Measurements from ENCODE around the gene EIF2S1. TPM values are rescaled to one million over a fixed set of nuclear protein-coding genes. Genes with fewer than 3 reads are reported as not detected.

EIF2S1 gene
- total RNA-seq, 1 experiment from 2014 or later = 116 TPM

DNA sequence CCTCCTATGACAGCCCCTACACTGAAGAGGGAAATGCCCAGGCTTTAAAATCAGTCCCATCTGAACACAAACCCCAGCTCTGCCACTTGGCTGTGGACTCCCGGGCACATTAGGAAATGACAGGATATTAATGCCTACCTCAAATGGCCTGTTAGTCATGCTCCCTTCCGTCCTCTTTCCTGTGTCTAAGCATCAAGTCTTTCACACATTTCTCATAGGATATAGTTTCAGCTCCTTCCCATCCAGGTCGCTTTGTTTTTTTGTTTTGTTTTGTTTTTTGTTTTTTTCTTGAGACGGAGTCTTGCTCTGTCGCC, 35.7 kb downstream of the EIF2S1 start:
- H3K27me3 ChIP-seq (ENCODE audit: control insufficient read depth, insufficient read depth, low read length) = no peaks in the 10 kb centered on the region
- ChIA-PET POLR2A (no interaction called here), CTCF (no interaction called here)
- no peak overlapping the region for H3K27ac ChIP-seq (ENCODE audit: low read length)
- TF ChIP-seq SIN3A (IDR thresholded peaks at IDR 0.05; ENCODE audit: borderline replicate concordance, insufficient read depth, low read depth, low read length) = no peak
- TF ChIP-seq POLR2AphosphoS5 (IDR thresholded peaks at IDR 0.05; ENCODE audit: low read depth, low read length) = no peak
- TF ChIP-seq TCF7L2 (IDR thresholded peaks at IDR 0.05; ENCODE audit: low read depth, low read length) = no peak
- TF ChIP-seq CTCF (IDR thresholded peaks at IDR 0.05) = no peak
- intact Hi-C loops (cut with micrococcal nuclease; ENCODE audit: unreplicated experiment) = no loop called here
- BruUV-seq (replicated peaks) = no TSS peak
- ATAC-seq (no peak), DNase-seq (ENCODE audit: low read depth, low spot score) (no peak)
- in situ Hi-C loops (cut with HindIII; ENCODE audit: low pct_unique_long_range_greater_than_20kb, low sequenced_read_pairs) = no loop called here
- no peaks in the 10 kb centered on the region for H3K4me1 ChIP-seq (ENCODE audit: control insufficient read depth, insufficient read depth, low read length)
- no peaks in the 10 kb centered on the region for H3K36me3 ChIP-seq (ENCODE audit: control insufficient read depth, insufficient read depth, low read length)
- no peak overlapping the region for H3K4me3 ChIP-seq (ENCODE audit: low read depth in 2 of 2, low read length in 2 of 2)
- H3K9me3 ChIP-seq (ENCODE audit: control insufficient read depth, insufficient read depth, low read depth, low read length) = no peaks in the 10 kb centered on the region

DNA sequence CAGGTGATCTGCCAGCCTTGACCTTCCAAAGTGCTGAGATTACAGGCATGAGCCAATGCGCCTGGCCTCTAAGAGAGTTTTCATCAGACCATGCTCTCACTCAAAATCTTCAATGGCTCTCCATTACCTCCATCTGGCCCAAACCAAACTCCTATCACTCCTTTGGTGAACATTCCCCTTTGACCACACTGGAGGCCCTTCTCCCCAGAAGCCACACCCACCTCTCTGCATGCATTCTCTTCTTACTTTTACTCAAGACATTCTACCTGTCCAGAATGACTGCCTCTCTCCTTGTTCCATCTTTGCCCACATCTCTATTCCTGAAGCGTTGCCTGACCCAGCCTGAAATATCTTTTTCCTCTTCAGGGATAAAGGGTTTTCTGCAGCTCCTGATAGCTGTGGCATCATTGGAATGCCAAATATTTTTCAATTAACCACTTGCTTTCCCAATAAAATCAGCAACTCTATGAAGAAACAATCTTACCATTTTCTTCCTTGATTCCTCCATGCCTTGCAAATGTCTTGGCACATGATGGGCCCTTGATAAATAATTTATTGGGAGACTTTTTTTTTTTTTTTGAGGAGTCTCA, 36.3 kb downstream of the EIF2S1 start:
- TF ChIP-seq CTCF (IDR thresholded peaks at IDR 0.05) = no peak
- no peak for TF ChIP-seq TCF7L2 (IDR thresholded peaks at IDR 0.05; ENCODE audit: low read depth, low read length)
- TF ChIP-seq SIN3A (IDR thresholded peaks at IDR 0.05; ENCODE audit: borderline replicate concordance, insufficient read depth, low read depth, low read length) = no peak
- TF ChIP-seq REST (IDR thresholded peaks at IDR 0.05; ENCODE audit: insufficient read depth in 1 of 2, low read depth in 2 of 2, low read length in 1 of 2) = no peak
- no peak for TF ChIP-seq POLR2AphosphoS5 (IDR thresholded peaks at IDR 0.05; ENCODE audit: low read depth, low read length)
- no peaks in the 10 kb centered on the region for H3K9me3 ChIP-seq (ENCODE audit: control insufficient read depth, insufficient read depth, low read depth, low read length)
- in situ Hi-C loops (cut with HindIII; ENCODE audit: low pct_unique_long_range_greater_than_20kb, low sequenced_read_pairs) (no loop called here), intact Hi-C loops (cut with micrococcal nuclease; ENCODE audit: unreplicated experiment) (no loop called here)
- H3K27ac ChIP-seq (ENCODE audit: low read length) = no peak overlapping the region
- BruUV-seq (replicated peaks) = no TSS peak
- no peak for DNase-seq (ENCODE audit: low read depth, low spot score)
- no peak overlapping the region for H3K4me3 ChIP-seq (ENCODE audit: low read depth in 2 of 2, low read length in 2 of 2)
- no peaks in the 10 kb centered on the region for H3K36me3 ChIP-seq (ENCODE audit: control insufficient read depth, insufficient read depth, low read length)
- no peaks in the 10 kb centered on the region for H3K4me1 ChIP-seq (ENCODE audit: control insufficient read depth, insufficient read depth, low read length)
- POLR2A ChIA-PET = no interaction called here
- ATAC-seq = no peak
- H3K27me3 ChIP-seq (ENCODE audit: control insufficient read depth, insufficient read depth, low read length) = no peaks in the 10 kb centered on the region
- CTCF ChIA-PET = no interaction called here

Data from Panc1 (cell line).